Peyer's patch (tissue), 4 donors: ENCODE results near the gene BAD.

ENCODE experiments used
- POLR2A ChIP-seq, 2 donors: fragments of 450-650 bp; IDR thresholded peaks; one replicate each; pipeline ENCODE4 v1.5.1; 2017; ENCODE audit warnings: antibody characterized with exemption in 2 of 2, mild to moderate bottlenecking in 2 of 2, moderate library complexity in 2 of 2
- TF ChIP-seq, protein P1 (sequence below), 6 experiments: fragments of 450-650 bp in 4 of 6; fragments of 200-600 bp in 2 of 6; sonication (generic) in 1 of 6; IDR thresholded peaks; one replicate each; pipeline ENCODE4 v1.5.1; 2017 to 2019; ENCODE audit warnings: antibody characterized with exemption in 6 of 6, mild to moderate bottlenecking in 3 of 6, moderate library complexity in 1 of 6

- TF ChIP-seq, protein P1, sequence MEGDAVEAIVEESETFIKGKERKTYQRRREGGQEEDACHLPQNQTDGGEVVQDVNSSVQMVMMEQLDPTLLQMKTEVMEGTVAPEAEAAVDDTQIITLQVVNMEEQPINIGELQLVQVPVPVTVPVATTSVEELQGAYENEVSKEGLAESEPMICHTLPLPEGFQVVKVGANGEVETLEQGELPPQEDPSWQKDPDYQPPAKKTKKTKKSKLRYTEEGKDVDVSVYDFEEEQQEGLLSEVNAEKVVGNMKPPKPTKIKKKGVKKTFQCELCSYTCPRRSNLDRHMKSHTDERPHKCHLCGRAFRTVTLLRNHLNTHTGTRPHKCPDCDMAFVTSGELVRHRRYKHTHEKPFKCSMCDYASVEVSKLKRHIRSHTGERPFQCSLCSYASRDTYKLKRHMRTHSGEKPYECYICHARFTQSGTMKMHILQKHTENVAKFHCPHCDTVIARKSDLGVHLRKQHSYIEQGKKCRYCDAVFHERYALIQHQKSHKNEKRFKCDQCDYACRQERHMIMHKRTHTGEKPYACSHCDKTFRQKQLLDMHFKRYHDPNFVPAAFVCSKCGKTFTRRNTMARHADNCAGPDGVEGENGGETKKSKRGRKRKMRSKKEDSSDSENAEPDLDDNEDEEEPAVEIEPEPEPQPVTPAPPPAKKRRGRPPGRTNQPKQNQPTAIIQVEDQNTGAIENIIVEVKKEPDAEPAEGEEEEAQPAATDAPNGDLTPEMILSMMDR (IDR thresholded peaks at IDR 0.05): peak in 3 of 6 experiments; percentile 9 to 32 (median 24)
- TF ChIP-seq POLR2A (IDR thresholded peaks at IDR 0.05): peak in 1 of 2 donors; percentile 33
Measured at GRCh38 chr11:64234647-64235379, 49.7 kb downstream of the BAD start.
